Vagina (tissue), 2 donors: Measurements from ENCODE around the gene ASIC5.

ENCODE experiments used
- POLR2AphosphoS5 ChIP-seq, 2 donors: sonication (generic); formaldehyde crosslinking; IDR thresholded peaks; one replicate each; pipeline ENCODE4 v1.9.0; 2017; ENCODE audit warnings: antibody characterized with exemption in 2 of 2, mild to moderate bottlenecking in 2 of 2, low read depth in 1 of 2; ENCODE audit not compliant: insufficient read depth in 1 of 2
- TF ChIP-seq, protein P1 (sequence below), 3 experiments: fragments of 450-650 bp in 2 of 3; fragments of 200-600 bp in 1 of 3; sonication (generic) in 1 of 3; IDR thresholded peaks; one replicate each; pipeline ENCODE4 v1.5.1; 2017 to 2019; ENCODE audit warnings: antibody characterized with exemption in 3 of 3, mild to moderate bottlenecking in 2 of 3, moderate library complexity in 2 of 3

- TF ChIP-seq, protein P1, sequence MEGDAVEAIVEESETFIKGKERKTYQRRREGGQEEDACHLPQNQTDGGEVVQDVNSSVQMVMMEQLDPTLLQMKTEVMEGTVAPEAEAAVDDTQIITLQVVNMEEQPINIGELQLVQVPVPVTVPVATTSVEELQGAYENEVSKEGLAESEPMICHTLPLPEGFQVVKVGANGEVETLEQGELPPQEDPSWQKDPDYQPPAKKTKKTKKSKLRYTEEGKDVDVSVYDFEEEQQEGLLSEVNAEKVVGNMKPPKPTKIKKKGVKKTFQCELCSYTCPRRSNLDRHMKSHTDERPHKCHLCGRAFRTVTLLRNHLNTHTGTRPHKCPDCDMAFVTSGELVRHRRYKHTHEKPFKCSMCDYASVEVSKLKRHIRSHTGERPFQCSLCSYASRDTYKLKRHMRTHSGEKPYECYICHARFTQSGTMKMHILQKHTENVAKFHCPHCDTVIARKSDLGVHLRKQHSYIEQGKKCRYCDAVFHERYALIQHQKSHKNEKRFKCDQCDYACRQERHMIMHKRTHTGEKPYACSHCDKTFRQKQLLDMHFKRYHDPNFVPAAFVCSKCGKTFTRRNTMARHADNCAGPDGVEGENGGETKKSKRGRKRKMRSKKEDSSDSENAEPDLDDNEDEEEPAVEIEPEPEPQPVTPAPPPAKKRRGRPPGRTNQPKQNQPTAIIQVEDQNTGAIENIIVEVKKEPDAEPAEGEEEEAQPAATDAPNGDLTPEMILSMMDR (IDR thresholded peaks at IDR 0.05): no peak
- TF ChIP-seq POLR2AphosphoS5 (IDR thresholded peaks at IDR 0.05; ENCODE audit: insufficient read depth in 1 of 2, low read depth in 1 of 2): no peak
Observed at GRCh38 chr4:155899891-155900290, 33.8 kb upstream of the ASIC5 start.
